IPS-18c (cell line): Measurements from ENCODE around the gene CEP43.

Source experiments
- H3K4me3 ChIP-seq: 2 replicates; pipeline ENCODE4 v1.7.0; 2013; ENCODE audit warnings: low read depth, mild to moderate bottlenecking, low read length, moderate library complexity; ENCODE audit not compliant: insufficient read depth
- H3K9me3 ChIP-seq: one replicate; pipeline ENCODE4 v1.6.1; 2013; ENCODE audit warnings: mild to moderate bottlenecking, low read length, moderate library complexity; ENCODE audit not compliant: control insufficient read depth, insufficient read depth

The CEP43 gene

DNA sequence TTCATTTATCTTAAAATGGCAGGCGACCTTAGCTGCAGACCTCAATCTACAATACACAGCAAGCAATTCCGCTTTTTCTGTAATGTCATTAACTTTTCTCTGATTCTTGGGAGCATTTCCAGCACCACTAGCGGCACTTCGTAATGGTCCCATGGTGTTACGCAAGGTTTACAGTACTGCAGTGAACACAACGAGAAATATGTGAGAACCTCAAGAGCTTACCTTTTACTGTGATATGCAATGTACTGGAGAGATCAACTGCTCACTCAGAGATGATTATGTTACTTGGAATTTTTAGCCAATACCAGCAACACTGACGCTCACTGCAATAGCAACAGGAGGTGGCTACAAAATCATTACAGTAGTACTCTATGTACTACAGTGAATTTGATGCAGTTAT lies 2.8 kb upstream of the CEP43 start:
- Histone ChIP-seq H3K4me3 (no peak overlapping the region), H3K9me3 (no peaks in the 10 kb centered on the region)

- peak overlapping the region; percentile 87 for H3K4me3 ChIP-seq
- H3K9me3 ChIP-seq, result no peaks in the 10 kb centered on the region
Observed at GRCh38 chr6:166997348-166997747, 1.8 kb upstream of the CEP43 start.

DNA sequence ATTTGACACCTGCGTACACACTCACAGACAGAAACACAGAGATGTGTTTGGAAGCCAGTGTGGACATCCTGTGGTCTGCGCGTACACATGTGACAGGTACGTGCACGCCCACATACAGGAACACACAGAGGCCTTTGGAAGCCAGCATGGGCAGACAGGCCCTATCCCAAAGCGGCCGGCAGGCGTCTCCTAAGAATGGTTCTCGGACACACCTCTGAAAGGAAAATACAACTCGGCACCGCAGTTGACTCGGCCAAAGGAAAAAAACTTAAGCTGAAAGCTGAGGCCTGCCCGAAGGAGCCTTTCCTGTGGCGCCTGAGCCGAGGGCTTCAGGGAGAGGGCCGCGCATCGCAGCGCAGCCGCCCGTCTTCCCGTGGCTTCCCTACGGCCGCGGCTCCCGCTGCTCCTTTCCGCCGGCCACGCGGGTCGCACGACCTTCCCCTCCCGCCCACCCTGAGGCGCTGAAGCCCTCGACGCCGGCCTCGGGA lies 1.4 kb upstream of the CEP43 start:
- Histone ChIP-seq H3K4me3 (peak overlapping the region; percentile 87), H3K9me3 (no peaks in the 10 kb centered on the region)

- H3K4me3 ChIP-seq, result peak overlapping the region; percentile 87
- H3K9me3 ChIP-seq, result no peaks in the 10 kb centered on the region
Observed at GRCh38 chr6:166998256-166999144, 697 bp upstream of the CEP43 start.

GRCh38 chr6:166999884-167000253 lies 672 bp downstream of the CEP43 start:
- Histone ChIP-seq H3K4me3 (peak overlapping the region; percentile 87), H3K9me3 (no peaks in the 10 kb centered on the region)

GRCh38 chr6:167000759-167001158 lies 1.6 kb downstream of the CEP43 start:
- H3K4me3 ChIP-seq, result peak overlapping the region; percentile 24; the same call in 1 of the 2 replicates
- H3K9me3 ChIP-seq, result no peaks in the 10 kb centered on the region

- Histone ChIP-seq H3K4me3 (no peak overlapping the region), H3K9me3 (no peaks in the 10 kb centered on the region)
Observed at GRCh38 chr6:167005350-167006159, 6.4 kb downstream of the CEP43 start.

GRCh38 chr6:167007985-167008384 lies 8.8 kb downstream of the CEP43 start:
- Histone ChIP-seq H3K9me3 (no peaks in the 10 kb centered on the region), H3K4me3 (no peak overlapping the region)

- H3K9me3 ChIP-seq, result no peaks in the 10 kb centered on the region
- H3K4me3 ChIP-seq, result no peak overlapping the region
Observed at GRCh38 chr6:167013067-167013466, 13.9 kb downstream of the CEP43 start.

DNA sequence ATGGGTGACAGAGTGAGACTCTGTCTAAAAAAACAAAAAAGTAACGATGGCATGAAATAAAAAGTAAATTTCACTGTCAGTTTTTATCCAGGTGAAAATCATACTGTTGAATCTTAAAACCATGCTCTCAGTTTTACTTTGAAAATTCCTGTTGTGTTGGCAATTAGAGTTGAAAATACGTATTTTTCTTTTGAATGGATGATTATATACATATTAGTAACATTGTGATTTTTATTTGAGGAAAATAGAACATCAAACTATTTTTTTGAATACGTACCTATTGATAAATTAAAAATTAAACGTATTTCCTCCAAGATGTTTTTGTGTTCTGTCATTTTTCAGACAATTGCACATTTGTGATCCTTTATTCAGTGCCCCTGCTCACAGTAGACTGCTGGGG lies 14.7 kb downstream of the CEP43 start:
- Histone ChIP-seq H3K9me3 (no peaks in the 10 kb centered on the region), H3K4me3 (no peak overlapping the region)

GRCh38 chr6:167015302-167015701 lies 16.1 kb downstream of the CEP43 start:
- Histone ChIP-seq H3K9me3 (no peaks in the 10 kb centered on the region), H3K4me3 (no peak overlapping the region)

- Histone ChIP-seq H3K4me3 (no peak overlapping the region), H3K9me3 (no peaks in the 10 kb centered on the region)
Observed at GRCh38 chr6:167020206-167020605, 21.0 kb downstream of the CEP43 start.

DNA sequence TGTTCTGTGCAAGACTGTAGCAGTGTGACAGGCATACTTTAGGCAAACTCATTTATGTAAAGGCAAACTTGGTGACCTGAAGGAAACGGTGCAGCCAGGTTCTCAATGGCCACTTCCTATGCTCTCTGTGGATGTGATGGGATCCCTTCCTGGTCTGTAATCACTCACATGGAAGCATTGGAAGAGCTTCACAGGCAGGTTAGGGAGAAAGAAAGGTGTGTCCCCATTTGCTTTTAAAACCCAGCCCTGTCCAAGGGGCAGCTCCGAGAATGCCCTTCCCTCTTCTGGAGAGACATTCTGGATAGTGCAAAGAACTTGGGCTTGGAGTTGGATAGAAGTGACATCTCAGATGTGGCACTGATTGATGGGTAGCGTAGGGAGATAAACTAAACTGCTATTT lies 28.1 kb downstream of the CEP43 start:
- Histone ChIP-seq H3K9me3 (no peaks in the 10 kb centered on the region), H3K4me3 (no peak overlapping the region)

GRCh38 chr6:167027772-167028171 lies 28.6 kb downstream of the CEP43 start:
- Histone ChIP-seq H3K9me3 (no peaks in the 10 kb centered on the region), H3K4me3 (no peak overlapping the region)

GRCh38 chr6:167030222-167031072 lies 31.2 kb downstream of the CEP43 start:
- no peak overlapping the region for H3K4me3 ChIP-seq
- H3K9me3 ChIP-seq, result no peaks in the 10 kb centered on the region

- H3K4me3 ChIP-seq, result no peak overlapping the region
Observed at GRCh38 chr6:167031082-167031709, 32.0 kb downstream of the CEP43 start.

GRCh38 chr6:167034056-167034455 lies 34.9 kb downstream of the CEP43 start:
- Histone ChIP-seq H3K4me3 (no peak overlapping the region), H3K9me3 (no peaks in the 10 kb centered on the region)

More at GRCh38 chr6:167031082-167031709, 32.0 kb downstream of the CEP43 start:
- no peaks in the 10 kb centered on the region for H3K9me3 ChIP-seq
